ENCODE results near the gene CCR7.
A peak's percentile ranks its signal among the peaks of the same experiment; 100 is the strongest.
"Not testable (repeated sequence)": the region's sequence is repeated elsewhere in the genome, so short reads cannot be mapped to it uniquely, and the experiment has no call there.

Gene CCR7

DNA sequence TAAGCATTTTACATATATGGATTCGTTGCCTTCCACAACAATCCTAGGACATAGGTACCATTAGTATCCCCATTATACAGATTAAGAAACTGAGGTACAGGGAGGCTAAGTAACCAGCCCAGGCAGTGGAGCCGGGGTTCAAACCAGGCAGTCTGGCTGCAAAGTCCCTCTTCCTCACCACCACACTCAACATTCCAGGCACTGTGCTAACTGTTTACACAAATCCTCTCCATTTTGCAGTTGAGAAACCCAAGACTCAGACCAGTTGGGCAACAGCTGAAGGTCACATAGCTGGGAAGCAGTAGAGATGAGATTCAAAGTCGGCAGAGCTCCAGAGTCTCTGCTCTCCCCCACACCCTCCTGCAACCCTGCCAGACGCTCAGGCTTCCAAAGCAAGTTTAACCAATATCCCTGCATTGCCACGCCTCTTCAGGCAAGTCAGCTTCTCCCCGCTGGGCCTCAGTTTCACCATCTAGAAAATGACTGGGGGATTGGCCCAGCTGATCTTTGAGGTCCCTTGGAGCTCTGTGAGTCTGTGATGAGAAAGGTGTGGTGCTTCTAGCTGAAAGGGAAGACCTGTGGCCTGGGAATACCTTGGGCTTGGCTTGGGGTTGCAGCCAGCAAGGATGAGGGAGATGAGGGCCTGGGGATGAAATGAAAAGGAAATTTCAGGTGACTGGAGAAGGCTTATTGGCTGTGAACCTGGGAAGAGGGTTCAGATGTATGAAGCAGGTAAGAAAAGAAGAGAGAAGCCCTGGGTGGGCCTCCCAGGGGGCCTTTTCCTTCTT is 14.0 kb downstream of the CCR7 start:
- DNase-seq (ENCODE audit: low read depth in 2 of 2) = no peak

DNA sequence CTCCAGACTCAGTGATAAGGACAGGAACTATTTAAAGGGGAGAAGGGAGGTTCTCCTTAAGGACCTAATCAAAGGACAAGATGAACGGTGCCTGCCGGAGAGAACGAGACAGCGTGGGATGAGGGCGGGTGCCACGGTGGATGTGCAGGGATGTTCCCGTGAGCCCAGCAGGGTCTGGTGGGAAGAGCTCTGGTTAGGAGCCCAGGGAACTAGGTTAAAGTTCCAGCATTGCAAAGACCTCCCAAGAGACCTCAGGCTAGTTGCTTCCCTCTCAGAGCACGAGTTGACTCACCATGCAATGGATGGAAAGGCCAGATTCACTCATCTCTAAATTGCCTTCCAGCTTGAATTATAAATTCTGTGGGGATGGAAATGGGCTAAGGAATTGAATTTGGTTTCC is 14.7 kb downstream of the CCR7 start:
- no peak for DNase-seq (ENCODE audit: low read depth in 2 of 2)

- DNase-seq (ENCODE audit: low read depth in 2 of 2) = no peak
These were observed 16.1 kb downstream of the CCR7 start for GRCh38 chr17:40548982-40549685.

- no peak for DNase-seq (ENCODE audit: low read depth in 2 of 2)
These were observed 16.7 kb downstream of the CCR7 start for GRCh38 chr17:40548491-40548981.

DNA sequence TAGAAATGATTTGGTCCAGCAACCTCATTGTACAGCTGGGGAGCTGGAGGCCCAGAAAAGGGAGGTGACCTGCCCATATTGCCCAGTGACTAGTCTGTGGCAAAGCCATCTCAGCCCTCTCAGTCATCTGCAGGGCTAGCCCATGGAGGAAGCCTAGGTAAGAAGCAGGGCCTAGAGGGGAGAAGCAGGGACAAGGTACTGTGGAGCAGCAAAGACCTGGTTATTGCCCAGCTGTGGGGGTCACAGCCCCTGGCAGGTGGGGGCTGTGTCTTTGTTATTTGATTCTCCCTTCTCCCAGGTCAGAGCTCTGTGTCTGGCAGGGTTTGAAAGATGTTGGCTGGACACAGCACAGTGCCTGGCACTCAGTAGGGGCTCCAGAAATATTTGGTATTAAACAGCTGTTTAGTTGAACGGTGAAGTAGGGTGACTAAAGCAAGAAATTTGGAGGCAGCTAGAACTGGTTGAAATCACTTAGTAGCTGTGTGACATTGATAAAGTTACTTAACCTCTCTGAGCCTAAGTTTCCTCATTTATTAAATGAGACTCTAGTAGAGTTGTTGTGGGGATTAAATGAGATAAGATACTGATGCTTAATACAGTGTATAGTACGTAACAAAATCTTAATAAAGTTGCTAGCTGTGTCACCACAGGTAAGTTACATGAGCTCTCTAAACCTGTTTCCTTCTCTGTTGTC is 17.3 kb downstream of the CCR7 start:
- no peak for DNase-seq (ENCODE audit: low read depth in 2 of 2)

DNA sequence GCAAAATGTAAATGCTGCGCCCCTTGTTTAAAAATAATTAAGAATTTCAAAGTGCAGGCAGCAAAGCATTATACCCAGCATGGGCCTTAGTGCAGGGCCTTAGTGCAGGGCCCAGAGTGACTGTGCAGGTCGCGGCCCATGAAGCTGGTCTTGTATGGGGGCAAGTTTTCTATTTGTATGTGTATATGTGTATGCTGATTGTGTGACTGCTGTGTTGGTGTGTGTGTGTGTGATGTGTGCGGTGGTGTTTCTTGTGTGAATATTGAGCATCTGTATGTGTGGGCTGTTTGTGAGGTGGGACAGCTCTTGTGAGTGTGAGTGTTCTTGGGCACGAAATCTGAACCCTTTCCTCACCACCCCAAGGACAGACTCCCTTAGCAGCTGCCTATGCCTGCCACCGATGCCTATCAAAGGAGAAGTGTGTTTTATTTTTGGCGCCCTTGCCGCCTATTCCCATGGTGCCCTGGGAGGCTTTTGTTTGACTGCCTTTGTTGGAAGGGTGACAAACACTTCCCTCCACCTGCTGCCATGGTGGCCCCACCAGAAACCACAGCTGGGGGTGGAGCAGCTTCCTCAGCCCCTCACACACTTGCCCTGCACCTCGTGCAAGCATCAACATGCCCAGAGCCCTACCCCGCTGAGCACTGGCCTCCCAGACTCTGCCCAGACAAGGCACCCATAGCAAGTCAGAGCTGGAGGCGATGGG is 18.0 kb downstream of the CCR7 start:
- DNase-seq (ENCODE audit: low read depth in 2 of 2) = peak in 1 of 2 donors; percentile 46

GRCh38 chr17:40546497-40546896 is 18.8 kb downstream of the CCR7 start:
- DNase-seq (ENCODE audit: low read depth in 2 of 2) = not testable (repeated sequence)

DNA sequence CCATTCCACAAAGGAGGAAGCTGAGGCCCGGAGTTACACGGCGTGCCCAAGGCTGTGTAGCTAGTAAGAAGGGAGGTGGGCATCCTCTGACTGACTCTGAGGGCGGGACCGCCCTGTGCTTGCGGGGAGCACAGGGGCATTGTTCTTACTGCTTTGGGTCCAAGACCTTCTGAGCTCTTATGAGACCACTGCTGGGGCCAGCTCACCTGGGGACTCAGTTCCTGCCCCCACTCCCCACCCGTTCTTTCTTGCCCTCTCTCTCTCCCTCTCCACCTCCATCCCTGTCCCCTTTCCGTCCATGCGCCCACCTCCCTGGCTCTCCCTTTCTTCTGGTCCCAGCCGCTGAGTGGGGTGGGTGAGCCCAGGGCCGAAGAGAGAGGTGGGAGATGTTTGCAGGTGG is 19.6 kb downstream of the CCR7 start:
- DNase-seq (ENCODE audit: low read depth in 2 of 2) = no peak

DNA sequence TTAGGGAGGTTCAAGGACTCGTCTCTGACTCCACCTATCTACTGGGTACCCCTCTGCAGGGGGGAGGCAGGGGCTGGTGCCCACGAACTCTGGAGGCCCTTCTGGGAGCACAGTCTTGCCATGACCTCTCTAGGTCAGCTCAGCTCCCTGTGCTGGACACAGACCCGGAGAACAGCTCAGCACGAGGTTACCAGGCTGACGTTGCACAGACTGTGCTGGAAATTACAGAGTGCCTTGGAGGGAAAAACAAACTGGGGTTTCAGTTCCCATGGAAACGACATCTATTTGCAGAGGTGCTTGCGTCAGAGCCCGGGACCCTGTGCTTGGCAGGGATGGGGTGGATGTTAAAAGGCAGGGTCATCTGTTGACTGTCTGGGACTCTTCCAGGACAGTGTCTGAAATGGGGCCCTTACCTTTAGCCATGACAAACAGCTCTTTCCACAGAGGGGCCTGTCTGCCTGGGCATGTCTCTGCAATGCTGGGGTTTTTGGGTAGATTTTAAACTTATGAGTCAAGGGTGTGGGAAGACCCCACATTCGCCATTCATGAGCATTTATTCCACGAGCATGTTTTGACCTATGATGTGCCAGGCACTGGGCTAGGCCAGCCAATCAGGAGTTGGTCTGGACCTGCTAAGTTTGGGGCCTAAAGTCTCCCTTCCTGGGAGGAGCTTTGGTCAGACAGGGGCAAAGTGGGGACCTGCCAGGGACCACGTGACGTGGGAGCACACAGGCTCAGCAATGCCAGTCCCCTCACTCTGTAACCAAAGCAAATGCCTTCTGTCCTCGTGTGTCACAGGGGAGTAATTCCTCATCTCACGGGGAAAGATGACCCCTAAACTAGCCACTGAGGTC is 22.5 kb downstream of the CCR7 start:
- DNase-seq (ENCODE audit: low read depth in 2 of 2) = no peak

DNA sequence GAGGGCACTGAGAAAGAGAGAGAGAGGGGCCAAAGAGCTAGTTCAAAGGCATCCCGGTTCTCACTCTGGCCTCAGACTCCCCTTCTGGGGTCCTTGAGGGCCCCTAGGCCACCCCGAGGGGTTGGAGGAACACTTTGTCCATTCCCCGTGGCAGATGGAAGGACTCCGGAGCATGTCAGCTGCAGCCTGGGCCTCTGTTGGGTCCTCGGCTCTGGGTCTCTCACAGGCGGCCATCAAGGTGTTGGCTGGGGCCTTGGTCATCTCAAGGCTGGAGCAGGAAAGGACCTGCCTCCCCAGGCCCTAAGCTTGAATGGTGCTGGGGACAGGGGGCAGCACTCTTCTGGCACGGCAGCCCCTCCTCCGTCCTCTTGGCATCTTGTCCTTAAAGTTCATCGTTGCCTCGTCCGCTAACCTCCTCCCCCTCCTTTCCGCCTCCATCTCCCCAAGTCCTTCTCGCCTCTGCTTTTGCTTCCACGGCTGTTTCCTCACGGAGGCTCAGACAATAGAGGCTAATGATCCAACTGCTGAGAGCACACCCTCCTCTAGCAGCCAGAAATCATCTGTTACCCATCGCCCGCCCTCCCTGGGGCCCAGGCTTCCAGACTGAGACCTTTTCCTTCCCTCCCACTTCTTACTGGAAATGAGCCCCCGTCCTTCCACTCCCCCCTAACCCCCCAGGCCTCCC is 23.3 kb downstream of the CCR7 start:
- DNase-seq (ENCODE audit: low read depth in 2 of 2) = no peak

GRCh38 chr17:40541060-40541872 is 24.0 kb downstream of the CCR7 start:
- no peak for DNase-seq (ENCODE audit: low read depth in 2 of 2)

DNA sequence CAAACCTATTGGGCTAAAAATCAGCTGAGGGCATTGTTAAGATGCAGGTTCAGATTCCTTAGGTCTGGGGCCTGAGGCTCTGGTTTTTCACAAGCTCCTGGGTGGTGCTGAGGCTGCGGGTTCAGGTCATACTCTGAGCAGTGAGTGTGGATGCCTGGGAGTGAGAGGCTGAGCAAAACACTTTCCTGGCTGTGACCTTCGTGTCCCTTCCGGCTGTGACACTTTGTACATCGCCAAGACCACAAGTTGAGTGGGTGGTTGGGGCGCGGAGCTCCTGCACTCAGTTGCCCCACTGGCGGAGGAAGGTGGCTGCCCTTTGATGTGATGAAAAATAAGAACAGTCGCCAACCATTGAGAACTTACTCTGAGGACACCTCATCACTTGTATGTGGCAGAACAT is 24.8 kb downstream of the CCR7 start:
- DNase-seq (ENCODE audit: low read depth in 2 of 2) = no peak

DNA sequence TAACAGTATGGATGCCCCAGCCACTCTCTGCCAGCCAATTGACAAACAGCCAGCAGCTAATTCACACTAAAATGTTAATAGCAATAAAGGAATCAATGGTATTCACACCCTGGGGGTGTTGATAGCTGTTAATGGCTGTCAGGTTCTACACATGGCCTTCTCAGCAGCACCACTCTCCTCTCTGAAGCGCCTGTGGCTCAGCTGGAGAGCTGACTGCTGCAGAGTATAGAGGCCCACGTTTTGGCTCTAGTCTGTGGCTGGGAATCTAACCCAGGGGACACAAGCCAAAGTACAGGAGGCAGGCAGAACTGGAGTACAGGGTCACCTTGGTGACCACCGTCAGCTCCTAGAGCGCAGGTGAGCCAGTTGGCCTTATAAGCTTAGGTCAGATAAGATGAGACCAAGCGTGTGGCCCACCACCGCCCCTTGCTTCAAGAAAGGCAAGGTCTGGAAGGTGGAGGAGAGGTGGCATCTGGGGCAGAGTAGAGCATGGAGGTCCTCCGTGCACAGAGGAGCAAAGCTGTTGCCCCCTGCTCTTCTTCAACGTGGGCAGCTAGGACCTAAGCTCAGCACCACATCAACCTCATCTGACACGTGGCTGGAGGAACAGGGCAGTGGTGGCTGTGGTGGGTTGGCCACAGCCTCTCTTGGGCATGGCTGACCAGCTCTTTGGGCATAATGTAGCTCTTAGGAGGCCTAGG is 25.4 kb downstream of the CCR7 start:
- no peak for DNase-seq (ENCODE audit: low read depth in 2 of 2)

DNA sequence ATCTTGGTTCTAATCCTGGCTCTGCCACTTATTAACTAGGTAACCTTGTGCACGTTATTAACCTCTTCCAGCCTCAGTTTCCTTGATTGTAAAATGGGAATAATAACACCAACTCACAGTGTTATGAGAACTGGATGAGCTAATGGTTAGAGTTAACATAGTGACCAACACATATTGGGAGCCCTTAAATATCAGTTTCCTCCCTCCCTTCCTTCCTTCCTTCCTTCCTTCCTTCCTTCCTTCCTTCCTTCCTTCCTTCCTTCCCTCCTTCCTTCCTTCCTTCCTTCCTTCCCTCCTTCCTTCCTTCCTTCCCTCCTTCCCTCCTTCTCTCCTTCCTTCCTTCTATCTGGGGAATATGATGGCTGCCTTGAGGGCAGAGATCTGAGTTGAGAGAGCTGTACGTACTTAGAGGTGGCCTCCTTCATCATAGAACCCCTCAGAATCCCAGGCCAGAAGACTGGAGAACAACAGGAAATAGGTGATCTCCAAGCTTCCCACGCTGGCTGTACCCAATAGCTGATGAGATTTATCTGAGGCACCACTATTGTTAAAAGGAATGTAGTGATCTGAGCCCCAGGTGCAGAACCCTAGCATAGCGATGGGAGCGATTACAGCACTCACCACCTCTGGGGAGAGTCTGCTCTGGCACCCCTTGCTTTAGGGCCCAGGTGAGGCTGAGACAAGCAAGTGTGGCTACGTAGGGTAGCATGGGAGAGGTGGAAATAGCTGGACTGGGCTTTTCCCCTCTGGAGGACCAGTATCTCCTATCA is 26.2 kb downstream of the CCR7 start:
- DNase-seq (ENCODE audit: low read depth in 2 of 2) = no peak

DNA sequence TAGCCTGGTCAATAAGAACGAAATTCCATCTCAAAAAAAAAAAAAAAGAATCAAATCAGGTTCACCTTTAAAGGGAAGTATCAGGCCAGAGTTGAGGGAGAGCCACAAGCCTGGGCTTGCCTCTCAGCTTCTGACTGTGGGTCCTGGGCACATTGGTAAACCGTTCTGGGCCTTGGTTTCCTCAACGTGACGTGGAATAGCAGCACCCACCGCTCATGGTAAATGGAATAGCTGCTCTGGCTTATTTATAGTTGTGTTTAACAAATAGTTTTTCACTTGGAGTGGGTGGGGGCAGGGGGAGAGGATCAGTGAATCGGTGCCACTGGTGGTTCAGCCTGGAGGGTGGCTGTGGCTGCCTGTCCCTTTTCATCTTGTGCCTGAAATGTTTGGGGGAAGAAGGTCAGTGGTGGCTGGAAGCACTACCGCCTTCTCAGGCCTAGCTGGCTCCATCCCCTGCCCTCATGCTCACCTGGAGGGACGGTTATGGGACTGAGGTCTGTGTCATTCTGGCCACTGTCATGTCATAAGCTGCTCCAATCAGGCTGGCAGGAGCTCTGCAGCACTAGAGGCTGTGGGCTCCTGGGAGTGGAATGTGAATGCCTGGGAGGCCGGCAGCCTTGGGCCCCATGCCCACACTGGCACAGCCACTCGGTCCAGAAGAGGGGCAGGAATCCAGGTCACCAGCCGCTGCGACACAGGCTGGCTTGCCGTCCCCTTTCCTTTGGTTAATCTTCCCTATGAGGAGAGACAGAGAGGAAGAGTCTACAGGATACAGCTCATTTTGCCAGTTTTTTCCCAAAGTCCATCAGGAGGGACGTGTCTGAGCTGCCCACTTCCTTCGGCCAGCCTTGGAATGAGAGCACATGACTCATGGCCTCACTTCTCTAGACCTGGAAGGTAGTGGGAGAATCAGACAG is 27.0 kb downstream of the CCR7 start:
- no peak for DNase-seq (ENCODE audit: low read depth in 2 of 2)

DNA sequence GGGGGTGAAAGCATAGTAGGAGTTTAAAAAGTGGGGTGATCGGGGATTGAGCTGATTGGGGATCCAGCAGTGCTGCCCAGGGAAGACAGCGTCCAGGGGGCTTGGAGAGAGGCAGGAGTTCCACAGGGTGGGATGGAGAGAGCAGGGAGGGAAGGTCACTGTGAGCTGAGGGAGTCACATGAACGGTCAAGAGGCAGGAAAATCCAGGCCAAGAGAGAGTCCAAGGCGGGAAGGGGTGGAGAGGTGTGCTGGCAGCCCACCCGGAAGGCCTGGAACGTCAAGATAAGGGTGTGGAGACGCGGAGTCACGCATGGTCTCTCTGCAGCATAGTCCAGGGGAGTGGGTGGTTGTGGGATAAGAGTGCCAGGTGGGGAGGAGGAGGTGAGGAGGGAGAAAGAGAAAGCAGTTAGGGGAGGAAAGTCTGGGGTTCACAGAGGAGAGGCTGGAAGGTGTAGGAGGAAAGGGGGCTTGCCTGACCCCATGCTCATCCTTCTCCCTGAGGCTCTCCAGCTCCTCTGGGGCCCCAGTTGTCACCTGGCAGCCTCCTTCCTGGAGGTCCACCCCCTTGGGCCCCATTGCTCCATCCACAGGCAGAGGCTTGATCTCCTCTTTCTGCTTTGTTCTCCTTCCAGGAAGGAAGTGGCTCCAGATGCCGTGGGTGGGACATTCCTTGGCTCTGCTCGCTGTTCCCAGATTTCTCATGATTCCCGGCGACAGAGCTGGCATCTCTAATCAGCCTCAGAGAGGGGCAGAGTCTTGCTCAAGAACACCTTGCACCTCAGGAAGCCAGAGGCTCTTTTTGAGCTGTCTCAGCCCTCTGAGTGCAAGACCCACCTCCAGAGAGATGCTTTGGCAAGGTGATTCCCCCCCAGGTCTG is 28.7 kb downstream of the CCR7 start:
- DNase-seq (ENCODE audit: low read depth in 2 of 2) = no peak

All from stimulated activated CD8-positive, alpha-beta memory T cell treated with anti-CD3 and anti-CD28 coated beads, Interleukin-7, amount 100 ng/mL, for 1 hour (primary cell).